ENCODE data around the gene SPNS2.

DNA sequence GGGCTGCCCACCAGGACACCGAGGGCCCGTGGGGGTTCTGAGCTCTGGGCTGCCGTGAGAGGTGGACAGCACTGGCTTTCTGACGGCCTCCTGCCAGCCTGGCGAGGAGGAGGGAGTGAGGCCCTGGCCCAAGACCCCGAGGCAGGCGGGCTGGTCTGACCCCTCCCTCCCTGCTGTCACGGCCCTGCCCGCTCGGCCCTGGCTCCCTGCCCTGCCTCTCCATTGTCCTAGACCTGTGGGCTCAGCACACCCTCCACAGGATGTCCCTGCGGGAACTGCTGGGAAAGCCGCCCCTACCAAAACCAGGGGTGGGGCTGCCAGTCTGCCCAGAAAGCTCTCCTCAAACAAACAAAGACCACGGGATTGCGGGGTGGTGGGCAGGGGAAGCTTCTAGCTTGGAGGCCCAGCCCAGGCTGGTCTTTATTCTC is 20.7 kb downstream of the SPNS2 start:
- TF ChIP-seq, protein P1, sequence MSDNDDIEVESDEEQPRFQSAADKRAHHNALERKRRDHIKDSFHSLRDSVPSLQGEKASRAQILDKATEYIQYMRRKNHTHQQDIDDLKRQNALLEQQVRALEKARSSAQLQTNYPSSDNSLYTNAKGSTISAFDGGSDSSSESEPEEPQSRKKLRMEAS (IDR thresholded peaks at IDR 0.05), result no peak
- TF ChIP-seq RAD21 (IDR thresholded peaks at IDR 0.05; ENCODE audit: low read depth) (no peak), TAF1 (IDR thresholded peaks at IDR 0.05; ENCODE audit: low read depth) (no peak), EP300 (IDR thresholded peaks at IDR 0.05; ENCODE audit: borderline replicate concordance) (no peak), EGR1 (IDR thresholded peaks at IDR 0.05) (no peak), YY1 (IDR thresholded peaks at IDR 0.05; ENCODE audit: low read depth) (no peak), CEBPB (IDR thresholded peaks at IDR 0.05) (no peak), CREB1 (IDR thresholded peaks at IDR 0.05; ENCODE audit: low read depth) (no peak)
- TF ChIP-seq, protein P2, sequence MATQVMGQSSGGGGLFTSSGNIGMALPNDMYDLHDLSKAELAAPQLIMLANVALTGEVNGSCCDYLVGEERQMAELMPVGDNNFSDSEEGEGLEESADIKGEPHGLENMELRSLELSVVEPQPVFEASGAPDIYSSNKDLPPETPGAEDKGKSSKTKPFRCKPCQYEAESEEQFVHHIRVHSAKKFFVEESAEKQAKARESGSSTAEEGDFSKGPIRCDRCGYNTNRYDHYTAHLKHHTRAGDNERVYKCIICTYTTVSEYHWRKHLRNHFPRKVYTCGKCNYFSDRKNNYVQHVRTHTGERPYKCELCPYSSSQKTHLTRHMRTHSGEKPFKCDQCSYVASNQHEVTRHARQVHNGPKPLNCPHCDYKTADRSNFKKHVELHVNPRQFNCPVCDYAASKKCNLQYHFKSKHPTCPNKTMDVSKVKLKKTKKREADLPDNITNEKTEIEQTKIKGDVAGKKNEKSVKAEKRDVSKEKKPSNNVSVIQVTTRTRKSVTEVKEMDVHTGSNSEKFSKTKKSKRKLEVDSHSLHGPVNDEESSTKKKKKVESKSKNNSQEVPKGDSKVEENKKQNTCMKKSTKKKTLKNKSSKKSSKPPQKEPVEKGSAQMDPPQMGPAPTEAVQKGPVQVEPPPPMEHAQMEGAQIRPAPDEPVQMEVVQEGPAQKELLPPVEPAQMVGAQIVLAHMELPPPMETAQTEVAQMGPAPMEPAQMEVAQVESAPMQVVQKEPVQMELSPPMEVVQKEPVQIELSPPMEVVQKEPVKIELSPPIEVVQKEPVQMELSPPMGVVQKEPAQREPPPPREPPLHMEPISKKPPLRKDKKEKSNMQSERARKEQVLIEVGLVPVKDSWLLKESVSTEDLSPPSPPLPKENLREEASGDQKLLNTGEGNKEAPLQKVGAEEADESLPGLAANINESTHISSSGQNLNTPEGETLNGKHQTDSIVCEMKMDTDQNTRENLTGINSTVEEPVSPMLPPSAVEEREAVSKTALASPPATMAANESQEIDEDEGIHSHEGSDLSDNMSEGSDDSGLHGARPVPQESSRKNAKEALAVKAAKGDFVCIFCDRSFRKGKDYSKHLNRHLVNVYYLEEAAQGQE (IDR thresholded peaks at IDR 0.05; ENCODE audit: low read depth), result no peak
- TF ChIP-seq, protein P3, sequence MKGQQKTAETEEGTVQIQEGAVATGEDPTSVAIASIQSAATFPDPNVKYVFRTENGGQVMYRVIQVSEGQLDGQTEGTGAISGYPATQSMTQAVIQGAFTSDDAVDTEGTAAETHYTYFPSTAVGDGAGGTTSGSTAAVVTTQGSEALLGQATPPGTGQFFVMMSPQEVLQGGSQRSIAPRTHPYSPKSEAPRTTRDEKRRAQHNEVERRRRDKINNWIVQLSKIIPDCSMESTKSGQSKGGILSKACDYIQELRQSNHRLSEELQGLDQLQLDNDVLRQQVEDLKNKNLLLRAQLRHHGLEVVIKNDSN (IDR thresholded peaks at IDR 0.05), result peak; percentile 31; the same call in 1 of the 2 replicates
